ENCODE data around the gene CGA.

Gene CGA

GRCh38 chr6:87122477-87122876 lies 27.6 kb upstream of the CGA start:
- no peak for DNase-seq (ENCODE audit: low spot score)
- TF ChIP-seq, protein P1, sequence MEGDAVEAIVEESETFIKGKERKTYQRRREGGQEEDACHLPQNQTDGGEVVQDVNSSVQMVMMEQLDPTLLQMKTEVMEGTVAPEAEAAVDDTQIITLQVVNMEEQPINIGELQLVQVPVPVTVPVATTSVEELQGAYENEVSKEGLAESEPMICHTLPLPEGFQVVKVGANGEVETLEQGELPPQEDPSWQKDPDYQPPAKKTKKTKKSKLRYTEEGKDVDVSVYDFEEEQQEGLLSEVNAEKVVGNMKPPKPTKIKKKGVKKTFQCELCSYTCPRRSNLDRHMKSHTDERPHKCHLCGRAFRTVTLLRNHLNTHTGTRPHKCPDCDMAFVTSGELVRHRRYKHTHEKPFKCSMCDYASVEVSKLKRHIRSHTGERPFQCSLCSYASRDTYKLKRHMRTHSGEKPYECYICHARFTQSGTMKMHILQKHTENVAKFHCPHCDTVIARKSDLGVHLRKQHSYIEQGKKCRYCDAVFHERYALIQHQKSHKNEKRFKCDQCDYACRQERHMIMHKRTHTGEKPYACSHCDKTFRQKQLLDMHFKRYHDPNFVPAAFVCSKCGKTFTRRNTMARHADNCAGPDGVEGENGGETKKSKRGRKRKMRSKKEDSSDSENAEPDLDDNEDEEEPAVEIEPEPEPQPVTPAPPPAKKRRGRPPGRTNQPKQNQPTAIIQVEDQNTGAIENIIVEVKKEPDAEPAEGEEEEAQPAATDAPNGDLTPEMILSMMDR (IDR thresholded peaks at IDR 0.05; ENCODE audit: extremely low read depth, insufficient read depth, missing control alignments), result no peak
- in situ Hi-C loops (cut with MboI; ENCODE audit: low pct_unique_long_range_greater_than_20kb, low sequenced_read_pairs, unreplicated experiment), result no loop called here

GRCh38 chr6:87118054-87118453 lies 23.1 kb upstream of the CGA start:
- TF ChIP-seq, protein P1 (IDR thresholded peaks at IDR 0.05; ENCODE audit: extremely low read depth, insufficient read depth, missing control alignments), result no peak
- DNase-seq (ENCODE audit: low spot score), result no peak
- in situ Hi-C loops (cut with MboI; ENCODE audit: low pct_unique_long_range_greater_than_20kb, low sequenced_read_pairs, unreplicated experiment), result no loop called here

DNA sequence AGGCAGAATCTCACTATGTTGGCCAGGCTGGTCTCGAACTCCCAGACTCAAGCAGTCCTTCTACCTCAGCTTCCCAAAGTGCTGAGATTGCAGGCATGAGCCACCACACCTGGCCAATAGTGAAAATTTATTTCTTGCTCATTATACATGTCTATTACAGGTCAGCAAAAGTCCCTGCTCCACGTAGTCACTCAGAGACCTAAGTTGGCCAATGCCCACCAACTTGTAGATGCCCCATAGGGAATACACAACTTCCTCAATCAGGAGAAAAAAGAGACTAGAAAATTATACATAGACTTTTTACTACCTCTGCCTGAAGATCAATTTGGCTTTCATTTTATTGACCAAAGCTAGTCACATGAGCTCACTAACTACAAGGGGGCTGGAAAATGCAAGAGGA lies 22.0 kb upstream of the CGA start:
- TF ChIP-seq, protein P1 (IDR thresholded peaks at IDR 0.05; ENCODE audit: extremely low read depth, insufficient read depth, missing control alignments), result no peak
- no peak for DNase-seq (ENCODE audit: low spot score)
- in situ Hi-C loops (cut with MboI; ENCODE audit: low pct_unique_long_range_greater_than_20kb, low sequenced_read_pairs, unreplicated experiment), result no loop called here

DNA sequence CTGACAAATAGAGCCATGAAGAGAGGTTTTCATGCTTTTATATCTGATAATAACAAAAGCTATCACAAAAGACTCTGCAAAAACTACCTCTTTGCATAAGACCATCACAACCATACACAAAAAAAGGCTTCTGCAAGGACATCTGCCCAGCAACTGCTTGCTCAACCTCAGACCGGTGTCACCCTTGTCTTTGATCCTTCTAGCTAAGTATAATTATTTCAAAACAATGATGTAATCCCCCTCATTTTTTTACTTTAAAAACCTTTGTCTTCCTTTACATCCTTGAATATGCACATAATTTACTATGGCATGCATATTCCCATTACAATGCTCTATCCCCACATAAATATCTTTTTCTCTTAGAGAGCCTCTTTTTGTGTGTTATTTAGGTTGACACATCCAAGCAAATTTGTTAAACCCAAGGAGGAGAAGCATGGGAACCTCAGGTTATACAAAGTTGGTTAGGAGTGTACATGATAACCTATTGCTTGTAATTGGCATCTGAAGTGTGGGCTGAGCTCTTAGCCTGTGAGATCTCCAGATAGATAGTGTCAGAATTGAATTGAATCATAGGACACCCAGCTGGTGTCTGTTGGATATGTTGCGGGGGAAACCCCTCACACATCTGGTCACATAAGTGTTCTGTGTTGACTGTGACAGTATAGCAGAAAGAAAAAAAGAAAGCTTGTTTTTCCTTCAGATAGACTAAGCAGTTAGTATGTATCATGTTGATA lies 20.7 kb upstream of the CGA start:
- TF ChIP-seq, protein P1 (IDR thresholded peaks at IDR 0.05; ENCODE audit: extremely low read depth, insufficient read depth, missing control alignments), result no peak

GRCh38 chr6:87110636-87111035 lies 15.7 kb upstream of the CGA start:
- in situ Hi-C loops (cut with MboI; ENCODE audit: low pct_unique_long_range_greater_than_20kb, low sequenced_read_pairs, unreplicated experiment), result no loop called here
- DNase-seq (ENCODE audit: low spot score), result no peak
- TF ChIP-seq, protein P1 (IDR thresholded peaks at IDR 0.05; ENCODE audit: extremely low read depth, insufficient read depth, missing control alignments), result no peak

More for the DNA sequence above, 20.7 kb upstream of the CGA start:
- in situ Hi-C loops (cut with MboI; ENCODE audit: low pct_unique_long_range_greater_than_20kb, low sequenced_read_pairs, unreplicated experiment), result no loop called here
- peak; percentile 60 for DNase-seq (ENCODE audit: low spot score)

GRCh38 chr6:87105823-87106222 lies 10.9 kb upstream of the CGA start:
- in situ Hi-C loops (cut with MboI; ENCODE audit: low pct_unique_long_range_greater_than_20kb, low sequenced_read_pairs, unreplicated experiment), result no loop called here
- DNase-seq (ENCODE audit: low spot score), result no peak
- TF ChIP-seq, protein P1 (IDR thresholded peaks at IDR 0.05; ENCODE audit: extremely low read depth, insufficient read depth, missing control alignments), result no peak
